GM21576 (cell line): ENCODE results near the gene RET.
"Not testable (repeated sequence)": the region's sequence is repeated elsewhere in the genome, so short reads cannot be mapped to it uniquely, and the experiment has no call there.

Experiments used
- ATAC-seq: cut with Tn5 transposase; IDR thresholded peaks from one replicate; pipeline ENCODE4 v1.9.1; 2021; ENCODE audit warnings: mild to moderate bottlenecking, moderate library complexity; ENCODE audit not compliant: unreplicated experiment

RET gene

GRCh38 chr10:43076311-43076875 is 476 bp upstream of the RET start:
- ATAC-seq, result no peak

DNA sequence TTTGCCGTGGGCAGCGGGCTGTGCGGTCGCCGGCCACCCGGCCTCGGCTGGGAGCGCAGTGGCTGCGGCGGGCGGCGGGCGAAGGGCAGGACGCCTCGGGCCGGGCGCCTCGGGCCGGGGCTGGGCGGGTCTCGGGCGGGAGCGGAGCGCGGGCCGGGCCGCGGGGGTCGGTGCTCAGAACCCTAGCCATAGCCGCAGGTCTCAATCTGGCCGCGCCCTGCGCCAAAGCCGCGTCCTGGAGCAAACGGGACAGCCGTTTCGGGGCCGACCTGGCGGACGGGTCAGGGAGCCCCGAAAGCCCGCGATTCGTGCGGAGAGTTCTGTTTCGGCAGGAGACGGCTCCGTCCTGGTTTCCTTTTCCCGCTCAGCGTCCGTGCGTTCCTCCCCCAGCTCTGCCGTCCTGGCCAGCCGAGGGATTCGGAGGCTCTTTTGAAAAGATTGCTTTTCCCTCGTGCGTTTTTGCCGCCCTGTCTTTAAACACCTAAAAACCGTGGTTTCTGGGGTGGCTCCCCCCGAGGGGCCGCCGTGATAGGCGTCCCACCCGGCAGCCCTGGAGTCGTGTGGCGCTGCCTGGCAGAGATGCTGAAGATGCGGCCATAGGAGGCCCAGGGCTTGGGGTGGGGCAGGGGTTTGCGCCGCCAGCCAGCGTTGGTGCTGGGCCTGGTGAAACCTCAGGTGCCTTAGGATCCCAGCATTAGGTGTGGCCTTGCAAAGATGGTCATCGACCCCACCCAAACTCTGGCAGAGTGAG is 727 bp downstream of the RET start:
- no peak for ATAC-seq

DNA sequence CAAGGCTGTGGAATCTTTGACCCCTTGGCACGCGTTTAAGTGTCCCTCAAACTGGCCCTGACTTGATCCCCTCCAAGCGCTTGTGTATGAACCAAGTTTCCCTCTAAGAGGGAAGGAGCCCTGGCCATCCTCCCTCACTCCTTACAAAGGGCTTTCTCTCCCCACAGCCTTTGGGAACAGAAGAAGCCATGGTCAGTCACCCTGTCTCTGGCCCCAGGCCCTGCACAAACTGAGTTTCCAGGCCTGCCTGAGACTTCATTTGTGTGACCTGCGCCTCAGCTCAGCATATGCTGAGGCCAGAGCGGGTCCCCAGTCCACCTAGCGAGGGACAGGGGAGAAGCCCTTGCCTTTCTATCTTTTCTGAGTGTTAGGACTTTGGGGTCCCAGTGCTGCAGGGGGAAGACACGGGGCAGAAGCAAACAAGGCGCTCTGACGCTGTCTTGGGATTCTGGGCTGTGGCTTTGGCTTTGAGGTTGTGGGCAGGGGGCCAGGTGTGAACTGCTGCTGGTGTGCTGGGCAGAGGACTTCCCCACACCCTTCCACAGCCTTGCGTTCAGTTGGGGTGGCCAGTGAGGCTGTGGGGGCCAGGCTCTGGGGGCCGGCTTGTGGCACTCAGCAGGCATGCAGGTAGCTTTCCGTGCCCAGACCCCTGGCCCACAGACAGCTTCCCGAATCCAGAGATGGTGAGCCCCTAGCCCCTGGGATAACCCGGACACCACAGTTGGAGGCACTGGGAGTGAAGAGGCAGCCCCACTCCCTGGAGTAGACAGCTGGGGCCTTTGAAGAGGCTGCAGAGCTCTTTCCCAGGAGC is 1.5 kb downstream of the RET start:
- no peak for ATAC-seq

- no peak for ATAC-seq
Observed at GRCh38 chr10:43078986-43079273, 2.1 kb downstream of the RET start.

DNA sequence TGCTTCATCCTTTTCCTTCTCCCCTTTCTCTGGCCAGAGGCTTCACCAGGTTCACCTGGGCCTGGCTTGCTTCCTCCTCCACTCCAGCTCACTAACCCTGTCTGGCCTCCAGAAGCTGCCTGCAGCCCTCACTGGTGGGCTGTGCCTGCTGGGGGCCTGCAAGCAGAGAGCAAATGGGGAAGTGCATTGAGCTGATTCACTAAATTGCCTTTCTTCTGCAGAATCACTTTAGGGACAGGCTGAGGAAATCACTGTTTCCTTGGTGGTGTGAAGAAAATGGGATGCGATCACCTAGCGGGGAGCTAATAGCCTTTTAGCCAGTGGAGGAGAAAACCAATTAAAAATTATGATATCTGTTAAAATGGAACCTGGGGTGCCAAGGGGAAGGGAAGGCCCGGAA is 3.0 kb downstream of the RET start:
- ATAC-seq, result no peak

DNA sequence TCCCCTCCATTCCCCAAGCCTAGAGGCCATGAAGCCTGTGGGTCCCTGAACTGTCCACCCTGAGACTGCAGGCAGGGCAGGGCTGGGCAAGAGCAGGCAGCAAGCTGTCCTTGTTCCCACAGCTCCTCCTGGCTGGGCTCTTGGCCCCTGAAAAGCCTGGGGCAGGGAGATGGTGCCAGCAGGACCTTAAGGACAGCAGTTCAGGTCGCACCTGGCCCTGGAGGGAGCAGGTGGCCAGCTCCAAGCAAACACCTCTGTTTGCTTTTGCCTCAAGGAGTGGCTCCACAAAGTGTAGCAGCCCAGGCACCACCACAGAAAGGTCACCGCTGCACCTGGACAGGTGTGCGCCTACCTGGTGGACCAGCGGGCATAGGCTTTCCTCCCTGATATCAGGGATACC is 5.2 kb downstream of the RET start:
- no peak for ATAC-seq

DNA sequence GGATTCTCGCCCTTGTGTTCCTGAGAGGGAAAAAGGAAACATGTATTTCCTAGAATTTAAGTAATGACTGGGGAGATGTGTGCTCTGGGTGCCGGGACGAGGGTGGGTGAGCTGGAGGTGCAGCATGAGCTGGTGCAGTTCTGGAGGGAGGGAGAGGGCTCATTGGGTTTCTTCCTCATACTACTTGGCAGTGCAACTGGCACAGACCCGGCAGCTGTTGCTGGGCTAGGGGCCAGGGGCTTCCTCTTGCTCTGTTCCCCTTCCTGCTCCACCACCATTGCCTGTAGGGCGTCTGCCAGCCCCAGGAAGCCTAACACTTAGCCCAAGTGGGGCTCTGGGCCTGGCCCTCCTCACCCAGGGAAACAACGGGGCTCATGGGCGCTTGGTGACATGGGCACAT is 5.9 kb downstream of the RET start:
- ATAC-seq, result no peak

DNA sequence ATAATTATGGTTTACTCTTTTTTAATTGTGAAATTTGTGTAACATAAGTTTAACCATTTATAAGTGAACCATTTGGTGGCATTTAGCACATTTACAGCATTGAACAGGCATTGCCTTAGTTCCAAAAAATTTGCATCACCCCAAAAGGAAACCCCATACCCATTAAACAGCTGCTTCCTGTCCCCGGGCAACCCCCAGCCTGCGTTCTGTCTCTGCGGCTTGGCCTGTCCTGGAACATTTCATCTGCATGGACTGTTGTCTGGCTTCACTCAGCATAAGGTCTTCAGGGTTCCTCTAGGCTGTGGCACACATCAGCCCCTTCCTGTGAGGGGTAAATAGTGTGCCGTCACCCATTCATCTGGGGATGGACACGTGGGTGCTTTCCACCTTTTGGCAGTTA is 6.9 kb downstream of the RET start:
- no peak for ATAC-seq

DNA sequence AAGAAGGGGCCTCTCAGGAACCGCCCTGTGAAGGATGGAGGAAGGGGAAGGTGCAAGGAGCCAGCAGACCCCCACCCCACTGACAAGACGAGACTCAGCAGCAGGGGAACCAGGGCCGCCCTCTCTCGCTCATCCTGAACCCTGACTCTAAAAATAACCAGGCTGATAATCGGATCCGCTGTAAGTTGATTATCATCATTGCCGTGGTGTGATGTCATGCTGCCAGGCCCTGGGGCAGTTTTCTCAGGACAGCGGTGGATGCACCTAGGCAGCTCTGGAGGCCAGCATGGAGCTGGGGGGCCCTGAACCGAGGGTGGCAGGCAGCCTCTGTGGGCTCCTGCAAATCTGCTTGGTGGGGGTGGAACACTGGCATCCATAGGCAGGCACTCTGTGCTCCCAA is 7.9 kb downstream of the RET start:
- no peak for ATAC-seq

GRCh38 chr10:43086321-43086942 is 9.6 kb downstream of the RET start:
- ATAC-seq, result no peak

GRCh38 chr10:43089519-43089918 is 12.7 kb downstream of the RET start:
- no peak for ATAC-seq

DNA sequence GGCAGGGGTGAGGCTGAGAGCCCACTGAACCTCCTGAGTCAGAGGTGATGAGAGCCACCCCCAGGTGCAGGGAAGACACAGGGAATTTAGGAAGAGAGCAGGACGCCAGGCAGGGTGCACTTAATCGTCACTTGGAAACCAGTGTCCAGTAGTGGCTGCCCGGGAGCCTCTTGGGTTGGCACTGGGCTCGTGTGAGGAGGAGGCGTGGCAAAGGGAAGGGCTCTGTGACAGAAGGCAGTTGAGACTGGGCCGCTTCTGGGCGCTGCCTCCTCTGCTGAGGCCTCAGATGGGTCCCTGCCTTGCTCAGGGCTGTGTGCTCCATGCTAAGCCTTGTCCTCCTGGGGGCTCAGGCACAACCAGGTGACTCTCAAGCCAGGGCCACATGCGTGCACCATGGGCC is 13.3 kb downstream of the RET start:
- no peak for ATAC-seq

GRCh38 chr10:43090664-43091063 is 13.8 kb downstream of the RET start:
- ATAC-seq, result no peak

GRCh38 chr10:43091846-43092245 is 15.0 kb downstream of the RET start:
- ATAC-seq, result no peak

DNA sequence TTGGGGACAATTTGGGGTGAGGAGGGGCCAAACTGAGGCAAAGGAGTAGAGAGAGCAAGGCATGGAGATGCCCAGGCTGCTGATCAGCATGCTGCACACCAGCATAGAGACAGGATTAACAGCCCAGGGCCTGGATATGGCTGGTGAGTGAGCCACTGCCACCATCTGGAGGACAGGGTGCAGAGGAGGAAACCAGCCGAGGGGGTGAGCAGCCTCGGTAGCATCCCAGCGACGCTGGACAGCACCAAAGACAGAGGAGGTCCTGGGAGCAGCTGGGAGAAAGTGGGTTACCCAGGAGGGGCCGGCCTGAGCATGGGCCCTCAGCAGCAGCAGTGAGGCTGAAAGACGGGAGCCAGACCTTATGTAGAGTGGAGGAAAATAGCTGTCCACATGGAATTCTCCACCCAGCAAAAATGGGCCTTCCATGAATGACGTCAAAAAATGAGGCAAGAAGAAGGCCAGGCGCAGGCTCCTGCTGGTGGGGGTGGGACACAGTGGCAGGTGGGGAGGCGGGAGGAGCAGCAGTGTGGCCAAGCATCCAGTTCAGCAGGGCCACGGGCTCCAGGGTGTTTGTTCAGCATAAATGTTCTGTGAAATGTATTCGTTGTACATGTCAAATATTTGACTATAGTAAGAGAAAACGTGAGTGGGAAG is 16.7 kb downstream of the RET start:
- no peak for ATAC-seq

- ATAC-seq, result no peak
Observed at GRCh38 chr10:43094085-43094484, 17.2 kb downstream of the RET start.

DNA sequence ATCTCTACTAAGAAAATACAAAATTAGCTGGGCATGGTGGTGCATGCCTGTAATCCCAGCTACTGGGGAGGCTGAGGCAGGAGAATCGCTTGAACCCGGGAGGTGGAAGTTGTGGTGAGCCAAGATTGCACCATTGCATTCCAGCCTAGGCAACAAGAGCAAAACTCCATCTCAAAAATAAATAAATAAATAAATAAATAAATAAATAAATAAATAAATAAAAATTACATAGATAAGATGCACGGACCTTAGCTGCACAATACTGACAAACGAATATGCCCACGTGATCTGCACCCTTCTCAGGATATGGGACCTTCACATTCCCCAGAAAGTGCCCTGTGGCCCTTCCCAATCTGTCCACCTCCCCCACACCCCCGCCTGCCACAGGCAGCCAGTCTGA is 22.5 kb downstream of the RET start:
- not testable (repeated sequence) for ATAC-seq

- no peak for ATAC-seq
Observed at GRCh38 chr10:43099928-43100327, 23.1 kb downstream of the RET start.

GRCh38 chr10:43100366-43100765 is 23.5 kb downstream of the RET start:
- ATAC-seq, result no peak

DNA sequence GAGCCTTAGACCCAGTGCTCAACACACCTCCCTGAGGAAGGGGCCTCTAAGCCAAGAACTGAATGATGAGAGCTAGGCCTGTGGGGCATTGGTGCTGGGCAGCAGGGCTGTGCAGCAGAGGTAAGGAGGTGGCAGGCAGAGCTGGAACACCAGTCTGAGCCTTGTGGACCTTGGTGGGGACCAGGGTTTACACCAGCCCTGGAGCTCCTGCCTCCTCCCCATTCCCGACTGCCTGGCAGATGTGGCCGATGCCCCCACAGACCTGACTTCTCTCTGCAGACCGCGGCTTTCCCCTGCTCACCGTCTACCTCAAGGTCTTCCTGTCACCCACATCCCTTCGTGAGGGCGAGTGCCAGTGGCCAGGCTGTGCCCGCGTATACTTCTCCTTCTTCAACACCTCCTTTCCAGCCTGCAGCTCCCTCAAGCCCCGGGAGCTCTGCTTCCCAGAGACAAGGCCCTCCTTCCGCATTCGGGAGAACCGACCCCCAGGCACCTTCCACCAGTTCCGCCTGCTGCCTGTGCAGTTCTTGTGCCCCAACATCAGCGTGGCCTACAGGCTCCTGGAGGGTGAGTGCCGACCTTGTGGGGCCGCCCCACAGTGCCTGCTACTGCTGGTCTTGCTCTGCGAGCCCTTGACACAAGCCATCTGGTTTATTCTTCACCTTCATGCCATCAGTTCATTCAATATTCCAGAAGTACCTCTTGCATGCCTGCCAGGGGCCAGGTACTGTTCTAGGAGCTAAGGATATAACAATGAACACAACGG is 25.4 kb downstream of the RET start:
- no peak for ATAC-seq
